Upper lobe of left lung (tissue), 6 donors: ENCODE results near the gene GKN2. TPM values are rescaled to one million over a fixed set of nuclear protein-coding genes. Genes with fewer than 3 reads are reported as not detected.

Experiments
- ATAC-seq, 2 donors: fragments of 200-7000 bp; cut with Tn5 transposase; one replicate each; pipeline ENCODE4 v1.9.1; 2022; ENCODE audit warnings: mild to moderate bottlenecking in 2 of 2, moderate library complexity in 2 of 2; ENCODE audit not compliant: low FRiP score in 2 of 2
- DNase-seq, 2 donors: peaks; one replicate each; pipeline ENCODE4 v3.0.0-alpha.2; 2019 to 2020
- H3K27ac ChIP-seq, 4 donors: fragments of 200-600 bp; sonication (generic); one replicate each; pipeline ENCODE4 v1.5.1; 2016 to 2019
- H3K27me3 ChIP-seq, 4 donors: fragments of 200-600 bp; sonication (generic); one replicate each; pipeline ENCODE4 v1.5.1; 2017 to 2019
- H3K36me3 ChIP-seq, 4 donors: fragments of 200-600 bp; sonication (generic); one replicate each; pipeline ENCODE4 v1.5.1; 2016 to 2019
- H3K4me1 ChIP-seq, 4 donors: fragments of 200-600 bp; sonication (generic); one replicate each; pipeline ENCODE4 v1.5.1; 2018 to 2019
- H3K4me3 ChIP-seq, 4 donors: fragments of 200-600 bp; sonication (generic); one replicate each; pipeline ENCODE4 v1.5.1; 2017 to 2019; ENCODE audit warnings: mild to moderate bottlenecking in 2 of 4, moderate library complexity in 1 of 4
- H3K9me3 ChIP-seq, 4 donors: fragments of 200-600 bp; sonication (generic); one replicate each; pipeline ENCODE4 v1.5.1; 2018 to 2019
- EP300 ChIP-seq, 4 donors: sonication (generic); formaldehyde crosslinking; IDR thresholded peaks; one replicate each; pipeline ENCODE4 v1.5.1; 2017; ENCODE audit warnings: antibody characterized with exemption in 4 of 4, control low read depth in 2 of 4
- POLR2A ChIP-seq, 4 donors: fragments of 450-650 bp; IDR thresholded peaks; one replicate each; pipeline ENCODE4 v1.5.1; 2016 to 2017; ENCODE audit warnings: antibody characterized with exemption in 4 of 4, mild to moderate bottlenecking in 2 of 4
- POLR2AphosphoS5 ChIP-seq, 2 donors: sonication (generic); formaldehyde crosslinking; IDR thresholded peaks; one replicate each; pipeline ENCODE4 v1.5.1; 2017; ENCODE audit warnings: antibody characterized with exemption in 2 of 2
- WGBS, 2 donors: methylation state at CpG; one replicate each; pipeline ENCODE4 v1.1.5; 2017 to 2018; 5-methylcytosine and 5-hydroxymethylcytosine counted together
- total RNA-seq, 6 donors: library from RNA; depleted of rRNA in 4 of 6; stranded (reverse); fragments of >200 nt in 4 of 6; gene quantifications; one replicate each; pipeline versions ENCODE4 v1.1.0 to v1.2.1, GENCODE V29; 2016 to 2021
- TF ChIP-seq, protein P1 (sequence below), 6 experiments: fragments of 450-650 bp in 4 of 6; fragments of 200-600 bp in 2 of 6; sonication (generic) in 2 of 6; IDR thresholded peaks; one replicate each; pipeline ENCODE4 v1.5.1; 2016 to 2019; ENCODE audit warnings: antibody characterized with exemption in 6 of 6
- donor health status: DM: no; HTN: no; CAD: no; lungs with moderate emphysema.
- donor health status: DM: no; HTN: yes; CAD: no; lungs with severe emphysema.

The GKN2 gene
- total RNA-seq, 6 donors from 2014 or later: 10.5 to 195 (median 60.7) TPM

DNA sequence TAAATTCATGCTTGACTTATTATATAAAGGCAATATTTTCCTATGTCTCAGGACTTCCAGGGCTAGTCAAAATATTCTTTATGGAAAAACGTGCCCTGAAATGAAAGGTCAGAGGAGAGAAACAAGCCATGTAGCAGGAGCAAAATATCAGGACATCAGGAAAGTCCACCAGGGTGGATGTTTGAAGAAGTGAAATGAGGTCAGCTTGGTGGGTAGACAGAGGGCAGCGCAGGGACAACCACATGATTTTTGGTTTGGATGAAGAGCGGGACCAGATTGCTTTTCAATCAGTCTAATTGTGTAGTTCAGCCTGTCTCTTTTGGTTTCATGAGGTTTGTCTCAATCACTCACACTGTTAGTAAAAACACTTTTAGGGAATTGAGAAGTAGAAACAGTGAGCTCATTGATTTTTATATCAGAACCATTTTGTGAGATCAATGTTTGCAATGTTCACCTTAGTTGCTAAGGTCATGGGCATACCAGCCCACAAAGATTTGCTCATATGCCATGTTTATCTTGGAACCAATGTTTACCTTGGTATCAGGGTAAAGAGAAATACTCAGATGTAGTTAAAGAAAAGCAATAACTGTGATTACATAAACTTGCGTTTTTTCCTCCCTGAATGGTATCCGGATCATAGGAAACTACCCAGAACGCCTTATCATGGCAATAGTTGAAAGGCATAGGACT is 32.1 kb downstream of the GKN2 start:
- 86 to 91% methylated on average over 6 of the region's 6 CpGs for WGBS, 2 donors
- Histone ChIP-seq H3K27me3 (no peaks in the 10 kb centered on the region), H3K4me1 (no peaks in the 10 kb centered on the region), H3K36me3 (no peaks in the 10 kb centered on the region), H3K4me3 (no peak overlapping the region), H3K27ac (no peak overlapping the region), H3K9me3 (no peaks in the 10 kb centered on the region)
- DNase-seq (no peak), ATAC-seq (no peak)
- TF ChIP-seq POLR2AphosphoS5 (IDR thresholded peaks at IDR 0.05): no peak

- Histone ChIP-seq H3K27ac (no peak overlapping the region), H3K27me3 (no peaks in the 10 kb centered on the region), H3K9me3 (no peaks in the 10 kb centered on the region), H3K4me1 (no peaks in the 10 kb centered on the region), H3K4me3 (no peak overlapping the region), H3K36me3 (no peaks in the 10 kb centered on the region)
- ATAC-seq (no peak), DNase-seq (no peak)
- TF ChIP-seq, protein P1, sequence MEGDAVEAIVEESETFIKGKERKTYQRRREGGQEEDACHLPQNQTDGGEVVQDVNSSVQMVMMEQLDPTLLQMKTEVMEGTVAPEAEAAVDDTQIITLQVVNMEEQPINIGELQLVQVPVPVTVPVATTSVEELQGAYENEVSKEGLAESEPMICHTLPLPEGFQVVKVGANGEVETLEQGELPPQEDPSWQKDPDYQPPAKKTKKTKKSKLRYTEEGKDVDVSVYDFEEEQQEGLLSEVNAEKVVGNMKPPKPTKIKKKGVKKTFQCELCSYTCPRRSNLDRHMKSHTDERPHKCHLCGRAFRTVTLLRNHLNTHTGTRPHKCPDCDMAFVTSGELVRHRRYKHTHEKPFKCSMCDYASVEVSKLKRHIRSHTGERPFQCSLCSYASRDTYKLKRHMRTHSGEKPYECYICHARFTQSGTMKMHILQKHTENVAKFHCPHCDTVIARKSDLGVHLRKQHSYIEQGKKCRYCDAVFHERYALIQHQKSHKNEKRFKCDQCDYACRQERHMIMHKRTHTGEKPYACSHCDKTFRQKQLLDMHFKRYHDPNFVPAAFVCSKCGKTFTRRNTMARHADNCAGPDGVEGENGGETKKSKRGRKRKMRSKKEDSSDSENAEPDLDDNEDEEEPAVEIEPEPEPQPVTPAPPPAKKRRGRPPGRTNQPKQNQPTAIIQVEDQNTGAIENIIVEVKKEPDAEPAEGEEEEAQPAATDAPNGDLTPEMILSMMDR (IDR thresholded peaks at IDR 0.05): no peak
- TF ChIP-seq POLR2A (IDR thresholded peaks at IDR 0.05) (no peak), EP300 (IDR thresholded peaks at IDR 0.05) (no peak), POLR2AphosphoS5 (IDR thresholded peaks at IDR 0.05) (no peak)
- WGBS, 2 donors: 86 to 93% methylated on average over 7 of the region's 7 CpGs
Measured at GRCh38 chr2:68918497-68918896, 34.2 kb downstream of the GKN2 start.

DNA sequence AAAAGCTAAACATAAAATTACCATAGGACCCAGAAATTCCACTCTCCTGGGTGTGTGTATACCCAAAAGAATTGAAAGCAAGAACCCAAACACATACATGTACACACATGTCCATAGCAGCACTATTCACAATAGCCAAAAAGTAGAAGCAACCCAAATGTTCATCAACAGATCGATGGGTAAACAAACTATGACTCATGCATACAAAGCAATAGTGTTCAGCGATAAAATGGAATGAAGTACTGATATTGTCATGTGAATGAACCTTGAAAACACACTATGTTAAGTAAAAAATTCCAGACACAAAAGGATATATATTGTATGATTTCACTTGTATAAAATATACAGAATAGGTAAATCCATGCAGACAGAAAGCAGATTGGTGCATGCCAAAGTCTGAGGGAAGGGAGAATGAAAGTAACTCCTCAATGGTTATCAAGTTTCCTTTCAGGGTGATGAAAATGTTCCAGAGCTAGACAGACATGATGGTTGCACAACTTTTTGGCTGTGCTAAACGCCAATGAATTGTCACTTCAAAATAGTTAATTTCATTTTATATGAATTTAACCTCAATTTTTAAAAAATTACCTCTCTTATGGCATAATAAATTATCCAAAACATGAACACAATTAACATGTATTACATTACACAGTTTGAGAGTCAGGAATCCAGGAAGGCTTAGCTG is 35.5 kb downstream of the GKN2 start:
- Histone ChIP-seq H3K27me3 (no peaks in the 10 kb centered on the region), H3K9me3 (no peaks in the 10 kb centered on the region), H3K36me3 (no peaks in the 10 kb centered on the region), H3K4me3 (no peak overlapping the region), H3K27ac (no peak overlapping the region), H3K4me1 (no peaks in the 10 kb centered on the region)
- TF ChIP-seq POLR2A (IDR thresholded peaks at IDR 0.05): no peak
- TF ChIP-seq, protein P1 (IDR thresholded peaks at IDR 0.05): no peak
- WGBS, 2 donors: 65 to 73% methylated on average over 3 of the region's 3 CpGs
- DNase-seq: no peak
- no peak for ATAC-seq

GRCh38 chr2:68916226-68916625 is 36.5 kb downstream of the GKN2 start:
- WGBS, 2 donors: 64 to 67% methylated on average over 1 of the region's 1 CpG

GRCh38 chr2:68915393-68915792 is 37.3 kb downstream of the GKN2 start:
- H3K4me1 ChIP-seq: no peaks in the 10 kb centered on the region
- H3K36me3 ChIP-seq: no peaks in the 10 kb centered on the region
- no peak for ATAC-seq
- no peak for DNase-seq
- no peaks in the 10 kb centered on the region for H3K9me3 ChIP-seq
- H3K27ac ChIP-seq: no peak overlapping the region
- TF ChIP-seq POLR2AphosphoS5 (IDR thresholded peaks at IDR 0.05) (no peak), EP300 (IDR thresholded peaks at IDR 0.05) (no peak), POLR2A (IDR thresholded peaks at IDR 0.05) (no peak)
- TF ChIP-seq, protein P1 (IDR thresholded peaks at IDR 0.05): no peak
- WGBS, 2 donors: 61 to 78% methylated on average over 4 of the region's 4 CpGs
- H3K4me3 ChIP-seq: no peak overlapping the region
- no peaks in the 10 kb centered on the region for H3K27me3 ChIP-seq

More at GRCh38 chr2:68916226-68916625, 36.5 kb downstream of the GKN2 start:
- no peaks in the 10 kb centered on the region for H3K9me3 ChIP-seq
- no peak overlapping the region for H3K4me3 ChIP-seq
- no peak for DNase-seq
- no peaks in the 10 kb centered on the region for H3K36me3 ChIP-seq
- no peak overlapping the region for H3K27ac ChIP-seq
- ATAC-seq: no peak
- H3K4me1 ChIP-seq: no peaks in the 10 kb centered on the region
- H3K27me3 ChIP-seq: no peaks in the 10 kb centered on the region
- TF ChIP-seq EP300 (IDR thresholded peaks at IDR 0.05) (no peak), POLR2AphosphoS5 (IDR thresholded peaks at IDR 0.05) (no peak), POLR2A (IDR thresholded peaks at IDR 0.05) (no peak)
- TF ChIP-seq, protein P1 (IDR thresholded peaks at IDR 0.05): no peak
